GM12891 (cell line): ENCODE results near the gene TULP4.

Source experiments
- PAX5 ChIP-seq: IDR thresholded peaks from 2 replicates; pipeline ENCODE4 v1.6.1; 2011; ENCODE audit warnings: low read length, moderate library complexity, mild to moderate bottlenecking; ENCODE audit not compliant: insufficient read depth, severe bottlenecking
- POLR2A ChIP-seq: IDR thresholded peaks from 2 replicates; pipeline ENCODE4 v1.6.1; 2011; ENCODE audit warnings: low read depth, low read length, control low read depth
- POLR2AphosphoS5 ChIP-seq: IDR thresholded peaks from 2 replicates; pipeline ENCODE4 v1.6.1; 2011; ENCODE audit warnings: low read depth, low read length, control low read depth
- SPI1 ChIP-seq: IDR thresholded peaks from 2 replicates; pipeline ENCODE4 v1.6.1; 2011; ENCODE audit warnings: low read depth, low read length, control low read depth
- TAF1 ChIP-seq: IDR thresholded peaks from 2 replicates; pipeline ENCODE4 v1.6.1; 2011; ENCODE audit warnings: low read depth, low read length, control low read depth

GRCh38 chr6:158338311-158339112 is 26.2 kb downstream of the TULP4 start:
- TF ChIP-seq POLR2A (no peak), PAX5 (no peak), POLR2AphosphoS5 (no peak), TAF1 (no peak), SPI1 (no peak)
